HCT116 (cell line): Measurements from ENCODE around the gene MBNL2. TPM values are rescaled to one million over a fixed set of nuclear protein-coding genes. Genes with fewer than 3 reads are reported as not detected.

Experiments used
- ATAC-seq: fragments of 200-7000 bp; cut with Tn5 transposase; 2 replicates; pipeline ENCODE4 v1.9.1; 2020; ENCODE audit warnings: mild to moderate bottlenecking, moderate library complexity
- BruUV-seq: library from RNA; stranded (reverse); fragments of 400-500 nt; replicated peaks from 2 replicates; lab custom pipeline; 2021; lab: Mats Ljungman, UMichigan
- CTCF ChIA-PET: fragments of 300-600 bp; sonication (Branson Sonifier 250); formaldehyde crosslinking; loops from one replicate; lab custom pipeline; 2021; ENCODE audit warnings: antibody characterized with exemption; lab: Charles Lee
- POLR2A ChIA-PET: fragments of 300-600, 350-600 bp; sonication (Branson Sonifier 250); formaldehyde crosslinking; loops from one replicate; lab custom pipeline; 2021; ENCODE audit warnings: antibody characterized with exemption; lab: Charles Lee
- RAD21 ChIA-PET, 2 experiments: fragments of 300-600 bp; sonication (Branson Sonifier 250); formaldehyde crosslinking; loops; one replicate each; lab custom pipeline; 2023; ENCODE audit warnings: low total read pairs in 2 of 2; ENCODE audit not compliant: uncharacterized antibody in 2 of 2, unreplicated experiment in 2 of 2, low non-redundant PET in 1 of 2; lab: Charles Lee
- DNase-seq: peaks from one replicate; pipeline ENCODE4 v3.0.0-alpha.2; 2010; ENCODE audit warnings: low read depth, low spot score
- H2AFZ ChIP-seq: fragments of 200-600 bp; shearing (Covaris generic), sonication (generic); 2 replicates; pipeline ENCODE4 v1.6.1; 2017; ENCODE audit warnings: low read depth, mixed run types, mixed read lengths, antibody characterized with exemption, low read length; ENCODE audit not compliant: poor library complexity, severe bottlenecking
- H3K27ac ChIP-seq: 2 replicates; pipeline ENCODE4 v1.5.1; 2012; ENCODE audit warnings: low read depth, low read length
- H3K27me3 ChIP-seq: fragments of 200-600 bp; sonication (generic); 2 replicates; pipeline ENCODE4 v1.6.1; 2016; ENCODE audit warnings: mixed run types, low read length, mixed read lengths; ENCODE audit not compliant: insufficient read depth
- H3K36me3 ChIP-seq, 2 experiments: fragments of 200-500 bp in 1 of 2; fragments of 200-600 bp in 1 of 2; sonication (Bioruptor generic) in 1 of 2; sonication (generic) in 1 of 2; 2 replicates each; pipeline versions ENCODE4 v1.5.1 to v1.6.1; 2014 to 2016; ENCODE audit warnings: low read length in 2 of 2, inconsistent platforms in 1 of 2, mixed read lengths in 1 of 2, mixed run types in 1 of 2; ENCODE audit not compliant: insufficient read depth in 2 of 2, control insufficient read depth in 1 of 2
- H3K4me1 ChIP-seq, 2 experiments: fragments of 200-600 bp in 1 of 2; sonication (generic) in 1 of 2; 2 replicates each; pipeline versions ENCODE4 v1.5.1 to v1.6.1; 2012 to 2017; ENCODE audit warnings: low read length in 2 of 2, inconsistent platforms in 1 of 2, mild to moderate bottlenecking in 1 of 2, mixed read lengths in 1 of 2, mixed run types in 1 of 2, moderate library complexity in 1 of 2; ENCODE audit not compliant: insufficient read depth in 2 of 2, control insufficient read depth in 1 of 2
- H3K4me2 ChIP-seq: fragments of 200-600 bp; sonication (generic); 2 replicates; pipeline ENCODE4 v1.6.1; 2017; ENCODE audit warnings: mixed run types, low read length, mixed read lengths
- H3K4me3 ChIP-seq, 2 experiments: fragments of 200-600 bp in 1 of 2; sonication (generic) in 1 of 2; replicated peaks in 1 of 2; 2 replicates each; pipeline ENCODE4 v1.5.1; 2011 to 2016; ENCODE audit warnings: low read length in 2 of 2, control low read depth in 1 of 2, low read depth in 1 of 2, mild to moderate bottlenecking in 1 of 2, mixed read lengths in 1 of 2, mixed run types in 1 of 2
- H3K79me2 ChIP-seq: fragments of 200-600 bp; sonication (generic); 2 replicates; pipeline ENCODE4 v1.6.1; 2017; ENCODE audit warnings: mild to moderate bottlenecking, mixed run types, low read length, moderate library complexity, mixed read lengths; ENCODE audit not compliant: insufficient read depth
- H3K9ac ChIP-seq: fragments of 200-600 bp; sonication (generic); 2 replicates; pipeline ENCODE4 v1.6.1; 2016; ENCODE audit warnings: low read length, mixed read lengths
- H3K9me2 ChIP-seq: fragments of 200-600 bp; sonication (generic), shearing (Covaris generic); 2 replicates; pipeline ENCODE4 v1.6.1; 2017; ENCODE audit warnings: mixed run types, mild to moderate bottlenecking, moderate library complexity; ENCODE audit not compliant: insufficient read depth
- H3K9me3 ChIP-seq, 2 experiments: fragments of 200-500 bp in 1 of 2; fragments of 200-600 bp in 1 of 2; sonication (Bioruptor generic) in 1 of 2; sonication (generic) in 1 of 2; 2 replicates each; pipeline ENCODE4 v1.6.1; 2014 to 2017; ENCODE audit warnings: low read length in 2 of 2, mixed read lengths in 2 of 2, inconsistent platforms in 1 of 2, low read depth in 1 of 2, mild to moderate bottlenecking in 1 of 2, mixed run types in 1 of 2, moderate library complexity in 1 of 2; ENCODE audit not compliant: control insufficient read depth in 1 of 2, insufficient read depth in 1 of 2
- H4K20me1 ChIP-seq: fragments of 200-600 bp; sonication (generic), shearing (Covaris generic); 2 replicates; pipeline ENCODE4 v1.6.1; 2017; ENCODE audit warnings: mixed run types, mild to moderate bottlenecking, moderate library complexity; ENCODE audit not compliant: insufficient read depth
- CBX3 ChIP-seq: IDR thresholded peaks from 2 replicates; pipeline ENCODE4 v1.6.1; 2012; ENCODE audit warnings: low read depth
- EGR1 ChIP-seq: IDR thresholded peaks from 2 replicates; pipeline ENCODE4 v1.6.1; 2012; ENCODE audit warnings: low read depth
- POLR2A ChIP-seq: IDR thresholded peaks from 2 replicates; pipeline ENCODE4 v1.7.0; 2011; ENCODE audit warnings: borderline replicate concordance; ENCODE audit not compliant: insufficient read depth, insufficient read length; ENCODE audit errors: extremely low read depth
- SP1 ChIP-seq: IDR thresholded peaks from 2 replicates; pipeline ENCODE4 v1.6.1; 2012; ENCODE audit warnings: low read depth
- SRF ChIP-seq: IDR thresholded peaks from 2 replicates; pipeline ENCODE4 v1.6.1; 2012; ENCODE audit warnings: low read depth
- YY1 ChIP-seq: IDR thresholded peaks from 2 replicates; pipeline ENCODE4 v1.6.1; 2011; ENCODE audit warnings: low read length, low read depth, moderate library complexity, mild to moderate bottlenecking; ENCODE audit not compliant: insufficient replicate concordance; ENCODE audit errors: extremely low read depth
- ZNF274 ChIP-seq: fragments of 200-500 bp; sonication (Bioruptor generic); IDR thresholded peaks from 2 replicates; pipeline ENCODE4 v1.6.1; 2014; ENCODE audit warnings: mild to moderate bottlenecking, low read depth, low read length, inconsistent platforms
- intact Hi-C: fragments of 100-400 bp; cut with micrococcal nuclease; formaldehyde crosslinking; loops from 2 replicates; pipeline ENCODE4 v1.10.0; 2022
- total RNA-seq: library from RNA; stranded (reverse); gene quantifications from one replicate; pipeline ENCODE4 v1.2.1, GENCODE V29; 2021; ENCODE audit not compliant: unreplicated experiment
- TF ChIP-seq, protein P1 (sequence below): IDR thresholded peaks from 2 replicates; pipeline ENCODE4 v1.6.1; 2012; ENCODE audit warnings: low read depth

Gene MBNL2
- total RNA-seq, 1 experiment from 2014 or later, result 73.9 TPM

GRCh38 chr13:97316390-97316789 lies 94.3 kb downstream of the MBNL2 start:
- H2AFZ ChIP-seq, result no peak overlapping the region
- intact Hi-C loops, result no loop called here
- TF ChIP-seq YY1 (no peak), ZNF274 (no peak), EGR1 (no peak), SRF (no peak), POLR2A (no peak), SP1 (no peak), CBX3 (no peak)
- TF ChIP-seq, protein P1, sequence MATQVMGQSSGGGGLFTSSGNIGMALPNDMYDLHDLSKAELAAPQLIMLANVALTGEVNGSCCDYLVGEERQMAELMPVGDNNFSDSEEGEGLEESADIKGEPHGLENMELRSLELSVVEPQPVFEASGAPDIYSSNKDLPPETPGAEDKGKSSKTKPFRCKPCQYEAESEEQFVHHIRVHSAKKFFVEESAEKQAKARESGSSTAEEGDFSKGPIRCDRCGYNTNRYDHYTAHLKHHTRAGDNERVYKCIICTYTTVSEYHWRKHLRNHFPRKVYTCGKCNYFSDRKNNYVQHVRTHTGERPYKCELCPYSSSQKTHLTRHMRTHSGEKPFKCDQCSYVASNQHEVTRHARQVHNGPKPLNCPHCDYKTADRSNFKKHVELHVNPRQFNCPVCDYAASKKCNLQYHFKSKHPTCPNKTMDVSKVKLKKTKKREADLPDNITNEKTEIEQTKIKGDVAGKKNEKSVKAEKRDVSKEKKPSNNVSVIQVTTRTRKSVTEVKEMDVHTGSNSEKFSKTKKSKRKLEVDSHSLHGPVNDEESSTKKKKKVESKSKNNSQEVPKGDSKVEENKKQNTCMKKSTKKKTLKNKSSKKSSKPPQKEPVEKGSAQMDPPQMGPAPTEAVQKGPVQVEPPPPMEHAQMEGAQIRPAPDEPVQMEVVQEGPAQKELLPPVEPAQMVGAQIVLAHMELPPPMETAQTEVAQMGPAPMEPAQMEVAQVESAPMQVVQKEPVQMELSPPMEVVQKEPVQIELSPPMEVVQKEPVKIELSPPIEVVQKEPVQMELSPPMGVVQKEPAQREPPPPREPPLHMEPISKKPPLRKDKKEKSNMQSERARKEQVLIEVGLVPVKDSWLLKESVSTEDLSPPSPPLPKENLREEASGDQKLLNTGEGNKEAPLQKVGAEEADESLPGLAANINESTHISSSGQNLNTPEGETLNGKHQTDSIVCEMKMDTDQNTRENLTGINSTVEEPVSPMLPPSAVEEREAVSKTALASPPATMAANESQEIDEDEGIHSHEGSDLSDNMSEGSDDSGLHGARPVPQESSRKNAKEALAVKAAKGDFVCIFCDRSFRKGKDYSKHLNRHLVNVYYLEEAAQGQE, result no peak
- TF ChIP-seq, all 23 proteins: peak for 0
- Histone ChIP-seq H3K4me3 (no peak overlapping the region), H3K27ac (no peak overlapping the region), H3K9me2 (no peaks in the 10 kb centered on the region), H3K27me3 (no peaks in the 10 kb centered on the region), H3K9me3 (no peaks in the 10 kb centered on the region), H4K20me1 (no peaks in the 10 kb centered on the region), H3K36me3 (no peaks in the 10 kb centered on the region), H3K79me2 (peaks cover 31% of the 10 kb centered on the region; the same call in 1 of the 2 replicates), H3K4me1 (peaks cover 6% of the 10 kb centered on the region in 2 experiments; a peak in 2 of 4 replicates), H3K4me2 (no peak overlapping the region), H3K9ac (no peak overlapping the region)
- DNase-seq (no peak), ATAC-seq (no peak)
- CTCF ChIA-PET, result no interaction called here
- RAD21 ChIA-PET, result no interaction called here
- no TSS peak for BruUV-seq
- POLR2A ChIA-PET, result no interaction called here
